Bone marrow (tissue), 2 donors: ENCODE data around the gene HLX.

Source experiments
- DNase-seq, 2 donors: peaks; one replicate each; lab custom pipeline; 2025; lab: John Stamatoyannopoulos, UW

HLX gene

GRCh38 chr1:220879076-220879508, at the start of gene HLX:
Gene HLX (plus strand): TSS chr1:220879443. CDS start chr1:220879858, 415 bp downstream.
- peak; percentile 69 to 74 for DNase-seq

- DNase-seq: no peak
Observed at GRCh38 chr1:220833436-220833835, 45.8 kb upstream of the HLX start.

- no peak for DNase-seq
Observed at GRCh38 chr1:220834155-220834870, 44.9 kb upstream of the HLX start.

GRCh38 chr1:220838578-220838977, 40.7 kb upstream of the HLX start:
- DNase-seq: no peak

GRCh38 chr1:220839474-220839873, 39.8 kb upstream of the HLX start:
- DNase-seq: no peak

- no peak for DNase-seq
Observed at GRCh38 chr1:220841293-220841692, 38.0 kb upstream of the HLX start.

- no peak for DNase-seq
Observed at GRCh38 chr1:220843481-220844011, 35.7 kb upstream of the HLX start.

- no peak for DNase-seq
Observed at GRCh38 chr1:220852408-220852807, 26.8 kb upstream of the HLX start.

GRCh38 chr1:220872296-220872695, 6.9 kb upstream of the HLX start:
- DNase-seq: no peak

- DNase-seq: no peak
Observed at GRCh38 chr1:220873087-220873486, 6.2 kb upstream of the HLX start.

- peak in 1 of 2 donors; percentile 43 for DNase-seq
Observed at GRCh38 chr1:220873868-220874655, 5.2 kb upstream of the HLX start.

GRCh38 chr1:220875260-220875659, 4.0 kb upstream of the HLX start:
- no peak for DNase-seq

- peak; percentile 53 to 62 for DNase-seq
Observed at GRCh38 chr1:220876511-220877376, 2.5 kb upstream of the HLX start.

GRCh38 chr1:220877377-220878095, 1.7 kb upstream of the HLX start:
- DNase-seq: no peak

GRCh38 chr1:220878191-220879075, 810 bp upstream of the HLX start:
- peak in 1 of 2 donors; percentile 46 for DNase-seq

GRCh38 chr1:220879509-220880361, 492 bp downstream of the HLX start:
- DNase-seq: peak in 1 of 2 donors; percentile 70

- no peak for DNase-seq
Observed at GRCh38 chr1:220880362-220880670, 1.1 kb downstream of the HLX start.

- DNase-seq: peak; percentile 58 to 85
Observed at GRCh38 chr1:220880726-220881506, 1.7 kb downstream of the HLX start.
